ENCODE data around the gene ENOSF1.
A peak's percentile ranks its signal among the peaks of the same experiment; 100 is the strongest.

Gene ENOSF1

GRCh38 chr18:680392-680791 is 32.0 kb downstream of the ENOSF1 start:
- Histone ChIP-seq H3K27me3 (ENCODE audit: insufficient read depth, low read depth, severe bottlenecking) (no peaks in the 10 kb centered on the region), H3K4me3 (ENCODE audit: low read depth, low read length) (no peak overlapping the region), H3K36me3 (peaks cover 26% of the 10 kb centered on the region), H3K27ac (no peak overlapping the region), H3K9me3 (ENCODE audit: severe bottlenecking) (no peaks in the 10 kb centered on the region)
- no peak for TF ChIP-seq CTCF (IDR thresholded peaks at IDR 0.05; ENCODE audit: low read depth, low read length)
- no peak for DNase-seq

GRCh38 chr18:679516-679915 is 32.9 kb downstream of the ENOSF1 start:
- H3K27ac ChIP-seq: no peak overlapping the region
- no peak for DNase-seq
- H3K36me3 ChIP-seq: peaks cover 34% of the 10 kb centered on the region
- no peaks in the 10 kb centered on the region for H3K9me3 ChIP-seq (ENCODE audit: severe bottlenecking)
- no peak for TF ChIP-seq CTCF (IDR thresholded peaks at IDR 0.05; ENCODE audit: low read depth, low read length)
- no peaks in the 10 kb centered on the region for H3K27me3 ChIP-seq (ENCODE audit: insufficient read depth, low read depth, severe bottlenecking)
- no peak overlapping the region for H3K4me3 ChIP-seq (ENCODE audit: low read depth, low read length)

GRCh38 chr18:678482-679182 is 33.8 kb downstream of the ENOSF1 start:
- DNase-seq: no peak
- H3K36me3 ChIP-seq: peaks cover 43% of the 10 kb centered on the region
- H3K9me3 ChIP-seq (ENCODE audit: severe bottlenecking): no peaks in the 10 kb centered on the region
- no peaks in the 10 kb centered on the region for H3K27me3 ChIP-seq (ENCODE audit: insufficient read depth, low read depth, severe bottlenecking)
- no peak overlapping the region for H3K4me3 ChIP-seq (ENCODE audit: low read depth, low read length)
- H3K27ac ChIP-seq: no peak overlapping the region
- peak; percentile 30; the same call in 1 of the 2 replicates for TF ChIP-seq CTCF (IDR thresholded peaks at IDR 0.05; ENCODE audit: low read depth, low read length)

- TF ChIP-seq CTCF (IDR thresholded peaks at IDR 0.05; ENCODE audit: low read depth, low read length): no peak
- DNase-seq: no peak
- no peak overlapping the region for H3K4me3 ChIP-seq (ENCODE audit: low read depth, low read length)
- H3K27ac ChIP-seq: no peak overlapping the region
- H3K9me3 ChIP-seq (ENCODE audit: severe bottlenecking): no peaks in the 10 kb centered on the region
- H3K27me3 ChIP-seq (ENCODE audit: insufficient read depth, low read depth, severe bottlenecking): no peaks in the 10 kb centered on the region
- H3K36me3 ChIP-seq: peaks cover 49% of the 10 kb centered on the region
Observed at GRCh38 chr18:677951-678381, 34.5 kb downstream of the ENOSF1 start.

GRCh38 chr18:677145-677544 is 35.3 kb downstream of the ENOSF1 start:
- Histone ChIP-seq H3K36me3 (peaks cover 53% of the 10 kb centered on the region), H3K27me3 (ENCODE audit: insufficient read depth, low read depth, severe bottlenecking) (no peaks in the 10 kb centered on the region), H3K27ac (no peak overlapping the region), H3K9me3 (ENCODE audit: severe bottlenecking) (no peaks in the 10 kb centered on the region), H3K4me3 (ENCODE audit: low read depth, low read length) (no peak overlapping the region)
- no peak for TF ChIP-seq CTCF (IDR thresholded peaks at IDR 0.05; ENCODE audit: low read depth, low read length)
- no peak for DNase-seq

GRCh38 chr18:676736-677135 is 35.7 kb downstream of the ENOSF1 start:
- Histone ChIP-seq H3K27ac (no peak overlapping the region), H3K4me3 (ENCODE audit: low read depth, low read length) (no peak overlapping the region)
- no peak for DNase-seq

More at GRCh38 chr18:676736-677135, 35.7 kb downstream of the ENOSF1 start:
- peaks cover 56% of the 10 kb centered on the region for H3K36me3 ChIP-seq
- H3K9me3 ChIP-seq (ENCODE audit: severe bottlenecking): no peaks in the 10 kb centered on the region
- H3K27me3 ChIP-seq (ENCODE audit: insufficient read depth, low read depth, severe bottlenecking): no peaks in the 10 kb centered on the region
- TF ChIP-seq CTCF (IDR thresholded peaks at IDR 0.05; ENCODE audit: low read depth, low read length): no peak
